Activated CD4-positive, alpha-beta memory T cell treated with anti-CD3 and anti-CD28 coated beads for 36 hours (primary cell): ENCODE data around the gene CHSY3. TPM values are rescaled to one million over a fixed set of nuclear protein-coding genes. Genes with fewer than 3 reads are reported as not detected.
A peak's percentile ranks its signal among the peaks of the same experiment; 100 is the strongest.

Experiments used
- CTCF ChIA-PET: fragments of 350-600 bp; sonication (Branson Sonifier 250); formaldehyde crosslinking; loops from one replicate; lab custom pipeline; 2021; ENCODE audit warnings: antibody characterized with exemption, inconsistent platforms; lab: Charles Lee
- POLR2A ChIA-PET: fragments of 350-600 bp; sonication (Branson Sonifier 250); formaldehyde crosslinking; loops from one replicate; lab custom pipeline; 2021; ENCODE audit warnings: antibody characterized with exemption; lab: Charles Lee
- DNase-seq: peaks from one replicate; pipeline ENCODE4 v3.0.0-alpha.2; 2020
- H3K27ac Mint-ChIP-seq: one replicate; pipeline ENCODE4 v1.8.0; 2021; ENCODE audit warnings: mixed read lengths
- H3K27me3 Mint-ChIP-seq: one replicate; pipeline ENCODE4 v1.8.0; 2021; ENCODE audit warnings: mixed read lengths
- H3K36me3 Mint-ChIP-seq: one replicate; pipeline ENCODE4 v1.8.0; 2021; ENCODE audit warnings: mixed read lengths
- H3K4me1 Mint-ChIP-seq: one replicate; pipeline ENCODE4 v1.8.0; 2021; ENCODE audit warnings: low read depth, mixed read lengths
- H3K4me3 Mint-ChIP-seq: one replicate; pipeline ENCODE4 v1.8.0; 2021; ENCODE audit warnings: mild to moderate bottlenecking, mixed read lengths
- H3K9me3 Mint-ChIP-seq: one replicate; pipeline ENCODE4 v1.8.0; 2021; ENCODE audit warnings: mixed read lengths
- intact Hi-C: fragments of 100-400 bp; cut with micrococcal nuclease; formaldehyde crosslinking; loops from one replicate; pipeline ENCODE4 v1.15.1; 2023
- total RNA-seq, 2 experiments: library from RNA; stranded (reverse); gene quantifications; one replicate each; pipeline ENCODE4 v1.2.3, GENCODE V29; 2021

The CHSY3 gene
- not detected for total RNA-seq

DNA sequence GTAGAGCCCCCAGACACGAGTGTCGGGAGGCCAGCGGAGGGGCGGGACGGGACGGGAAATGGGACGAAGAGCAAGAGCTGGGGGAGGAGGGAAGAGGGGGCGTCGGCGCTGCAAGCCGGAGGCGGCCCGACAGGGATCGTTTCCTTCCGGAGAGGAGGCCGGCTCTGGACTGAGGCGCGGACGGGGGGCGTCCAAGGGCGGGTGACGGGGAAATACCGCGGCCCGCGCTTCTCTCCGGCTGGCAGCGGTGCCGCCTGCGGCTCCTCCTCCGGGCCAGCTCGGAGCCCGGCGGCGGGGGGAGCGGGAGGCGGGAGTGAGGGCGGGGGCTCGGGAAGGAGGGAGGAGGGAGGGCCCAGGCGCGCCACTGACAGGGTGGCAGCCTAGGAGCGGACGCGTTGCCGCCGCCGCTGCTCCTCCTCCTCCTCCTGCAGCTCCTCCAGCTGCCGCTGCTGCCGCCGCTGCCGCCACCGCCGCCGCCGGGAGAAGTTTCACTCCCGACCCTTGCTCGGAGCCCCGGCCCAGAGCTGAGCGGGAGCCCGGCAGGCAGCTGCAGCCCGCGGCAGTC, at the start of gene CHSY3:
CHSY3 (plus strand) TSS at position 364 of the 565 bp plus-strand sequence.
- intact Hi-C loops, result no loop called here

DNA sequence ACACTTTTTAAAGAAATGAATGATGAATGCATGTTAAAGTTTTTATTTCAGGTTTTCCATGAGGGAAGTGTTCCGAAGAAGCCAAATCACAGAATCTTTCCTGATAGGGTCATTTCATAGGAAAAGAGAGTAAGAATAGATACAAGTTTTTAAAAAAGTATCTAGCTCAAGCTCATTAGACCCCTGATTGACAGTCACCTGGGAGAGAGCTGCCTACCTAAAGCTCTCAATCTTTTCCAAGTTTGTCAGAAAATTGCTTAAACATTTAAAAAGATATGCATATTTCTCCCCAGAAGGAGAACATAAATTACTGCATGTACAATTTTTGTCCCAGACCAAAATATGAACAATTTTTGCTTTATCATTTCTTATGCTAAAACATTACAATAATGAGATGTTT, 47.9 kb upstream of the CHSY3 start:
- peaks cover 2% of the 10 kb centered on the region for H3K4me1 Mint-ChIP-seq
- no peak overlapping the region for H3K27ac Mint-ChIP-seq
- no peak overlapping the region for H3K4me3 Mint-ChIP-seq
- H3K27me3 Mint-ChIP-seq, result peaks cover 5% of the 10 kb centered on the region
- no peak for DNase-seq
- H3K9me3 Mint-ChIP-seq, result no peaks in the 10 kb centered on the region
- ChIA-PET CTCF (interaction anchor here (7.0 kb wide), 1 partner anchor 84 kb away, joined by 141 read pairs; no protein-coding TSS in a partner anchor), POLR2A (no interaction called here)
- H3K36me3 Mint-ChIP-seq, result no peaks in the 10 kb centered on the region
- intact Hi-C loops, result no loop called here

More for the DNA sequence above, at the start of gene CHSY3:
- Mint-ChIP-seq H3K9me3 (no peaks in the 10 kb centered on the region), H3K27ac (no peak within 1 kb of the TSS), H3K4me3 (peak within 1 kb of the TSS; percentile 61), H3K27me3 (peaks cover 39% of the 10 kb centered on the region), H3K36me3 (no peaks in the 10 kb centered on the region), H3K4me1 (peaks cover 14% of the 10 kb centered on the region)
- CTCF ChIA-PET, result no interaction called here
- peak; percentile 61 for DNase-seq
- POLR2A ChIA-PET, result no interaction called here

- H3K4me1 Mint-ChIP-seq, result peaks cover 2% of the 10 kb centered on the region
- no peak for DNase-seq
- H3K27me3 Mint-ChIP-seq, result peaks cover 5% of the 10 kb centered on the region
- H3K9me3 Mint-ChIP-seq, result no peaks in the 10 kb centered on the region
- intact Hi-C loops, result no loop called here
- no peaks in the 10 kb centered on the region for H3K36me3 Mint-ChIP-seq
- ChIA-PET POLR2A (no interaction called here), CTCF (no interaction called here)
- no peak overlapping the region for H3K4me3 Mint-ChIP-seq
- no peak overlapping the region for H3K27ac Mint-ChIP-seq
Observed at GRCh38 chr5:129857116-129857515, 47.1 kb upstream of the CHSY3 start.

- no peak for DNase-seq
- CTCF ChIA-PET, result no interaction called here
- no peak overlapping the region for H3K27ac Mint-ChIP-seq
- POLR2A ChIA-PET, result no interaction called here
- H3K36me3 Mint-ChIP-seq, result no peaks in the 10 kb centered on the region
- no peaks in the 10 kb centered on the region for H3K9me3 Mint-ChIP-seq
- no peaks in the 10 kb centered on the region for H3K4me1 Mint-ChIP-seq
- peaks cover 5% of the 10 kb centered on the region for H3K27me3 Mint-ChIP-seq
- intact Hi-C loops, result no loop called here
- no peak overlapping the region for H3K4me3 Mint-ChIP-seq
Observed at GRCh38 chr5:129858131-129858675, 46.1 kb upstream of the CHSY3 start.

DNA sequence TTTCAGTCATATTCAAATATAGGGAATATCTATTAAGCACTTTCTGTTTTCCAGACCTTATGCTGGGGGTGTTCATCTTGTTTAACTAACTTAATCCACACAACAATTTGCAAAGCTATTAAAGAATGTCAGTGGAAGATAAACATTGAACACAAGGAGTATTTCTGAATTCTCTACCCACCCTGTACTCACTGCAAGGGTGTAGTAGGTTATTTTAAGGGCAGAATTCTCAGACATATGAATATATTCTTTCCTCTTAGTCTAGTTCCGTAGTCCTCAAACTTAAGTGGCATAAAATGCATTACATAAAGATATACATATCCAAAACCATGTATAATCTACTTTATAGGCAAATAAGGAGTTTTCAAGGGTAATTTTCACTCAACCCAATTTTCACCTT, 19.9 kb upstream of the CHSY3 start:
- POLR2A ChIA-PET, result no interaction called here

DNA sequence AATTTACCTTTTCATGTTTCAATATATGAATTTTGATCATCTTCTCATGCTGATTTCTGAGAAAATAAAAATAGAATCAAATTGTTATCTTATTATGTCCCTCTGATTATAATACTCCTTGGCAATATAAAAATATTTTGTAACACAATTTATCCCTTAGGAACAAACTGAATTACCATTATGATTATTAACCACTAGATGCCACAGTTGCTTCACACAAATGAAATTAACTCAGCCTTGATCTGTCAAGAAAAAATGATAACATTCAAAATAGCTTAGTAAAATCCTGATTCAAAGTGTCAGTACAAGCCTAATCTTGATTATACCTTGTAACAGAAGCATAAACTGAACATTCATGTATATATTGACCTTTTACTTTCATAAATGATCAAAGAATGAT, 4.8 kb upstream of the CHSY3 start:
- no peaks in the 10 kb centered on the region for H3K36me3 Mint-ChIP-seq
- ChIA-PET POLR2A (no interaction called here), CTCF (no interaction called here)
- no peak overlapping the region for H3K27ac Mint-ChIP-seq
- H3K4me3 Mint-ChIP-seq, result no peak overlapping the region
- H3K9me3 Mint-ChIP-seq, result peaks cover 2% of the 10 kb centered on the region
- intact Hi-C loops, result no loop called here
- H3K27me3 Mint-ChIP-seq, result peaks cover 21% of the 10 kb centered on the region
- DNase-seq, result no peak
- peaks cover 4% of the 10 kb centered on the region for H3K4me1 Mint-ChIP-seq

More for the DNA sequence above, 19.9 kb upstream of the CHSY3 start:
- DNase-seq, result no peak
- Mint-ChIP-seq H3K36me3 (no peaks in the 10 kb centered on the region), H3K27me3 (peaks cover 3% of the 10 kb centered on the region), H3K4me1 (no peaks in the 10 kb centered on the region), H3K4me3 (no peak overlapping the region), H3K9me3 (no peaks in the 10 kb centered on the region), H3K27ac (no peak overlapping the region)
- intact Hi-C loops, result no loop called here
- CTCF ChIA-PET, result no interaction called here

DNA sequence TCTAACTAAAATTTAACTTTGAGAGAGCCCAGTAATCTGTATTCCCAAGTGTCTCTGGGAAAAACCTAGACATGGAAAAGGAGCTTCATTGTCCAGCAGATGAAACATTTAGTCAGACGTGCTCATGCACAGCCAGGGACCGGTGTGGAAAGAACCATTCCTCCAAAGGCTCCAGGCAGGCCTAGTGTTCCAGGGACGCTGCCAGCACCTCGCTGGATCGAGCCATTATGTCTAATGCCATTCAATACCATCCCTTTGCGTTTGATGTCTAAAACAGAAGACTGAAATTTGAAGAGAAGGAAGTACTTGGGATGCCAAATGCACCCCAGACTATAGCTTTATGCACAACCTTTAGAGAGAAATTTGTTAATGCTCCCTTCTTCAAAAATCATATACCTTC, 1.4 kb upstream of the CHSY3 start:
- no peak overlapping the region for H3K27ac Mint-ChIP-seq
- peaks cover 14% of the 10 kb centered on the region for H3K4me1 Mint-ChIP-seq
- CTCF ChIA-PET, result no interaction called here
- no peaks in the 10 kb centered on the region for H3K36me3 Mint-ChIP-seq
- DNase-seq, result no peak
- POLR2A ChIA-PET, result no interaction called here
- H3K4me3 Mint-ChIP-seq, result no peak overlapping the region
- H3K9me3 Mint-ChIP-seq, result no peaks in the 10 kb centered on the region
- peaks cover 35% of the 10 kb centered on the region for H3K27me3 Mint-ChIP-seq
- intact Hi-C loops, result no loop called here

- Mint-ChIP-seq H3K9me3 (no peaks in the 10 kb centered on the region), H3K4me3 (peak overlapping the region; percentile 61), H3K27me3 (peaks cover 39% of the 10 kb centered on the region), H3K27ac (no peak overlapping the region), H3K36me3 (no peaks in the 10 kb centered on the region), H3K4me1 (peaks cover 14% of the 10 kb centered on the region)
- ChIA-PET POLR2A (no interaction called here), CTCF (no interaction called here)
- DNase-seq, result no peak
- intact Hi-C loops, result no loop called here
Observed at GRCh38 chr5:129903466-129904101, 681 bp upstream of the CHSY3 start.

GRCh38 chr5:129904667-129905472, 605 bp downstream of the CHSY3 start:
- H3K9me3 Mint-ChIP-seq, result no peaks in the 10 kb centered on the region
- no peak overlapping the region for H3K4me3 Mint-ChIP-seq
- H3K27me3 Mint-ChIP-seq, result peaks cover 39% of the 10 kb centered on the region
- H3K4me1 Mint-ChIP-seq, result peaks cover 14% of the 10 kb centered on the region
- no peak overlapping the region for H3K27ac Mint-ChIP-seq
- ChIA-PET POLR2A (no interaction called here), CTCF (interaction anchor here (0.6 kb wide), 1 partner anchor 24 kb away, joined by 3 read pairs; no protein-coding TSS in a partner anchor)
- no peaks in the 10 kb centered on the region for H3K36me3 Mint-ChIP-seq
- intact Hi-C loops, result no loop called here
- DNase-seq, result no peak

- CTCF ChIA-PET, result no interaction called here
- H3K4me3 Mint-ChIP-seq, result peak overlapping the region; percentile 59
- H3K27ac Mint-ChIP-seq, result no peak overlapping the region
- peaks cover 14% of the 10 kb centered on the region for H3K4me1 Mint-ChIP-seq
- POLR2A ChIA-PET, result no interaction called here
- DNase-seq, result peak; percentile 10
- H3K36me3 Mint-ChIP-seq, result no peaks in the 10 kb centered on the region
- H3K9me3 Mint-ChIP-seq, result no peaks in the 10 kb centered on the region
- H3K27me3 Mint-ChIP-seq, result peaks cover 39% of the 10 kb centered on the region
- intact Hi-C loops, result no loop called here
Observed at GRCh38 chr5:129905473-129906176, 1.4 kb downstream of the CHSY3 start.

DNA sequence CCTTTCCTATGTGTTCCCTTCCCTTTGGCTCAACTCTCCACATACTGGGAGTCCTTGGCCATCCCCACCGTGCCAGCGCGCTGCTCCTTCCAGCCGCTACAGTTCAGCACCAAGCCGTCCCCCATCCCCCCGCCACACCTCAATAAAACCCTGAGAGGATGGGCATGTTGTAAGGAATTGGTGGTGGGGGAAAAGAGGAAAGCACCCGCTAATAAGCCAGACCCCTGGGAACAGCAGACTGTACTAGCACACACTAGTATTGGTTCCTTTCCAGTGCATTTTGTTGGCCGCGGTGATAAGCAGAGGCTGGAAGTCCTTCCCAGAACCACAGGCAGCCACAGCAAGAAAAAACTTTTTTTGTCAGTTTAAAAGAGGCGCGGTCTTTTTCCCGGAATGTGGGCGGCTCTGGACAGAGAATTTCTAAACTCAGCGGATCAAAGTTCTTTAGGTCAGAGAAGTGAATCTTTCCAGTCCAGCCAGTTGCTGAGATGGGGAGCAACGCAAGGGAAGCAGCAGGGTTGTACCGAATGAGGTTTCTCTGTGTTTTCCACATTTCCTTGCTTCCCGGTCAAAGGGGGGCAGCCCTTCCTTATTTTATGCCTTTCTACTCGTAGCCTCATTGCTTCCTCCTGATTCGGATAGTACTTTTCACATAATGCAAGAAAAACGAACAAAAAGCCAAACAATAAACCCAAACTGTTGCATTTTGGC, 2.1 kb downstream of the CHSY3 start:
- DNase-seq, result no peak
- Mint-ChIP-seq H3K4me1 (peaks cover 14% of the 10 kb centered on the region), H3K36me3 (no peaks in the 10 kb centered on the region), H3K27me3 (peaks cover 37% of the 10 kb centered on the region), H3K9me3 (no peaks in the 10 kb centered on the region), H3K4me3 (peak overlapping the region; percentile 59), H3K27ac (no peak overlapping the region)
- intact Hi-C loops, result no loop called here
- POLR2A ChIA-PET, result no interaction called here
- CTCF ChIA-PET, result no interaction called here
